Measurements from ENCODE around the gene BRSK2. TPM values are rescaled to one million over a fixed set of nuclear protein-coding genes. Genes with fewer than 3 reads are reported as not detected.

The BRSK2 gene
- total RNA-seq, 3 donors from 2014 or later (not counting 1 experiment from before 2014, with no cell fraction given), result 0.11 to 0.14 TPM; not detected in 1

- Mint-ChIP-seq H3K27ac (no peak overlapping the region), H3K9me3 (no peaks in the 10 kb centered on the region), H3K27me3 (ENCODE audit: low read depth in 2 of 2) (peaks cover 11 to 16% of the 10 kb centered on the region in 2 donors), H3K36me3 (no peaks in the 10 kb centered on the region), H3K4me3 (no peak overlapping the region), H3K4me1 (peaks cover 0 to 5% of the 10 kb centered on the region in 2 donors)
- peaks cover 3% of the 10 kb centered on the region for H3K4me1 ChIP-seq (ENCODE audit: control insufficient read depth, insufficient read depth, low read length)
- no peaks in the 10 kb centered on the region for H3K36me3 ChIP-seq (ENCODE audit: control insufficient read depth, insufficient read depth, low read length)
- TF ChIP-seq CTCF (IDR thresholded peaks at IDR 0.05), result no peak
- DNase-seq (no peak), ATAC-seq (no peak)
- WGBS (ENCODE audit: insufficient coverage), result 93% methylated on average over 20 of the region's 20 CpGs
- intact Hi-C loops (cut with micrococcal nuclease), result no loop called here
- H3K27ac ChIP-seq (ENCODE audit: low read length), result no peak overlapping the region
- H3K27me3 ChIP-seq (ENCODE audit: control insufficient read depth, insufficient read depth, low read length), result peaks cover 10% of the 10 kb centered on the region
- H3K9me3 ChIP-seq (ENCODE audit: control insufficient read depth, insufficient read depth, low read length), result no peaks in the 10 kb centered on the region
- no peak overlapping the region for H3K4me3 ChIP-seq (ENCODE audit: low read length)
Observed at GRCh38 chr11:1396375-1396841, 6.7 kb downstream of the BRSK2 start.

GRCh38 chr11:1397146-1397861, 7.6 kb downstream of the BRSK2 start:
- H3K4me3 ChIP-seq (ENCODE audit: low read length), result no peak overlapping the region
- no peaks in the 10 kb centered on the region for H3K9me3 ChIP-seq (ENCODE audit: control insufficient read depth, insufficient read depth, low read length)
- no peak overlapping the region for H3K4me3 Mint-ChIP-seq
- no peaks in the 10 kb centered on the region for H3K4me1 ChIP-seq (ENCODE audit: control insufficient read depth, insufficient read depth, low read length)
- no peak for DNase-seq
- peaks cover 5% of the 10 kb centered on the region for H3K27me3 ChIP-seq (ENCODE audit: control insufficient read depth, insufficient read depth, low read length)
- 89% methylated on average over 19 of the region's 19 CpGs for WGBS (ENCODE audit: insufficient coverage)
- TF ChIP-seq CTCF (IDR thresholded peaks at IDR 0.05), result no peak
- ATAC-seq, result no peak
- H3K4me1 Mint-ChIP-seq, result no peaks in the 10 kb centered on the region
- H3K9me3 Mint-ChIP-seq, result no peaks in the 10 kb centered on the region
- H3K27ac Mint-ChIP-seq, result no peak overlapping the region
- H3K27me3 Mint-ChIP-seq (ENCODE audit: low read depth in 2 of 2), result peaks cover 2 to 9% of the 10 kb centered on the region in 2 donors
- intact Hi-C loops (cut with micrococcal nuclease), result no loop called here
- no peaks in the 10 kb centered on the region for H3K36me3 ChIP-seq (ENCODE audit: control insufficient read depth, insufficient read depth, low read length)
- no peaks in the 10 kb centered on the region for H3K36me3 Mint-ChIP-seq
- H3K27ac ChIP-seq (ENCODE audit: low read length), result no peak overlapping the region

- no peaks in the 10 kb centered on the region for H3K27me3 ChIP-seq (ENCODE audit: control insufficient read depth, insufficient read depth, low read length)
- TF ChIP-seq CTCF (IDR thresholded peaks at IDR 0.05), result no peak
- no peak for ATAC-seq
- WGBS (ENCODE audit: insufficient coverage), result 89% methylated on average over 21 of the region's 22 CpGs
- no peak overlapping the region for H3K27ac ChIP-seq (ENCODE audit: low read length)
- H3K4me1 ChIP-seq (ENCODE audit: control insufficient read depth, insufficient read depth, low read length), result no peaks in the 10 kb centered on the region
- Mint-ChIP-seq H3K27ac (no peak overlapping the region), H3K4me3 (no peak overlapping the region), H3K4me1 (no peaks in the 10 kb centered on the region), H3K9me3 (no peaks in the 10 kb centered on the region), H3K36me3 (no peaks in the 10 kb centered on the region), H3K27me3 (ENCODE audit: low read depth in 2 of 2) (peaks cover 0 to 7% of the 10 kb centered on the region in 2 donors)
- no peaks in the 10 kb centered on the region for H3K36me3 ChIP-seq (ENCODE audit: control insufficient read depth, insufficient read depth, low read length)
- intact Hi-C loops (cut with micrococcal nuclease), result no loop called here
- H3K9me3 ChIP-seq (ENCODE audit: control insufficient read depth, insufficient read depth, low read length), result no peaks in the 10 kb centered on the region
- DNase-seq, result no peak
- H3K4me3 ChIP-seq (ENCODE audit: low read length), result no peak overlapping the region
Observed at GRCh38 chr11:1397862-1398527, 8.3 kb downstream of the BRSK2 start.

Data from natural killer cell (primary cell).